ENCODE data around the gene VGLL3.
"Not testable (repeated sequence)": the region's sequence is repeated elsewhere in the genome, so short reads cannot be mapped to it uniquely, and the experiment has no call there.

VGLL3 gene, protein sequence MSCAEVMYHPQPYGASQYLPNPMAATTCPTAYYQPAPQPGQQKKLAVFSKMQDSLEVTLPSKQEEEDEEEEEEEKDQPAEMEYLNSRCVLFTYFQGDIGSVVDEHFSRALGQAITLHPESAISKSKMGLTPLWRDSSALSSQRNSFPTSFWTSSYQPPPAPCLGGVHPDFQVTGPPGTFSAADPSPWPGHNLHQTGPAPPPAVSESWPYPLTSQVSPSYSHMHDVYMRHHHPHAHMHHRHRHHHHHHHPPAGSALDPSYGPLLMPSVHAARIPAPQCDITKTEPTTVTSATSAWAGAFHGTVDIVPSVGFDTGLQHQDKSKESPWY

DNA sequence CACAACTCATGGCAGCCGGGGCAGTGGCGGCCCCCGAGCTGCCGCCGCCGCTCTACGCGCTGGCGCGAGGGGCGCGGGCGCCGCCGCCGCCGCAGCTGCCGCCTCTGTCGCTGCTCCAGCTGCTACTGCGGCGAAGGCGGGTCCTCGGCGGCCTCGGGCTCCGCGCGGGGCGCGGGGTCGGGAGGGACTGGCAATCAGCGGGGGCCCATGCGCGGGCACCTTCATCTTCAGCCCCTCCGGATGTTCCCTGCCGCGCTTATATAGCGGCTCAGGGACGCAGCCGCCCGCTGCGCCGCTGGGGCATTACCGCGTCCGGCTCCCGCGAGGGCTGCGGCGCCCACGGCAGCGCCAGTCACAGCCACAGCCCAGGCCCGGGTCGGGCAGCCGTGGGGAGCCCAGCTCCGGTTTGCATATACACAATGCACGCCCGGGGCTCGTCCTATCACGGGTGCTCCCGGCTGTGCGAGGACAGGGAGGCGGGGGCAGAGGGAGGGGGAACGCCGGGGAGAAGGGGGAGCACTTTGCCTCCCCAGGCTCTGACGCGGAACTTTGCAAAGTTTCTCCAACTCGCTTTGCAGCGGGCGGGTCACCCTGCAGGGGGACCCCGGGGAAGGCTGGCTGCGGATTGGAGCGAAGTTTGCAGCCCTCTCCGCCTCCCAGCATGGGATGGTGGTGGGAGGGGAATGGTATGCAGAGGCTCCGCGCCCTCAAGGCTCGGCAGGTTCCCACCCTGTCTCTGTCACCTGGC, at the start of gene VGLL3:
Gene VGLL3 (minus strand): TSS at position 416 of the 748 bp plus-strand sequence. CDS start 406 bp downstream, at position 10.
- peak; percentile 80 for DNase-seq

DNA sequence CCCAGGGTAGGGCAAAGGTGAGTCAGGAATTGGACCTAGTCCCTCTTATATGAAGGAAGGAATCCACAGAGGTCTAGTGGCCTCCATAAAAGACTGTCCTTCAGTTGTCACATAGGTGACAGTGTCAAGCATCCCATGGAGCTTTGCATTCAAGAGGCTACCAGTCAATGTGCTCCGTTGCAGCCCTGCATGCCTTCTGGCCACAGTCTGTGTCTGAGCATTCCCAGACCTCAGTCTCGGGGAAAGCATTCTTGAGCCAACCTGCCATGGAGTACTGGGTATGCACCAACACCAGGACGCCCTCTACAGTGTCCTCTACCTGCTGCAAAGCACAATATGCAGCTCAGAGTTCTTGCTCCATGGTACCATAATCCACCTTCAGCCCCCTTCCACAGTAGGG, 46.7 kb upstream of the VGLL3 start:
- DNase-seq = no peak

DNA sequence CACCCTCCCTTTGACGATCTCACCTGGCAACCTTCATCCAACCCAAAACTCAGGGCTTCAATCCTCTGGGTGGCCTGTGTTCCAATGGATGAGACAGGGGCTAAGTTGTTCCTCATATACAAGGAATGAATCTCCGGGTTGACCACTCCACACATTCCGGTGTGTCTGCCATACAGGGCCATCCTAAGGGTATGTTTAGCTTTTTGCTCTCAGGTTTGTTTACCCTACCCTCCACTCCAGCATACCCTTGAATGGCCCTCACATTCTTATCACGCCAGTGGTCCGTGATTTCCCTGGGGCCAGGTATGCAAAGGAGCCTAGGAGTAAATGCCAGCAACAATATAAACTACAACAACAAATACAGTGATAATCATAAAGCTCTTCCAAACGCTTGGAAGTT, 45.7 kb upstream of the VGLL3 start:
- DNase-seq = no peak

DNA sequence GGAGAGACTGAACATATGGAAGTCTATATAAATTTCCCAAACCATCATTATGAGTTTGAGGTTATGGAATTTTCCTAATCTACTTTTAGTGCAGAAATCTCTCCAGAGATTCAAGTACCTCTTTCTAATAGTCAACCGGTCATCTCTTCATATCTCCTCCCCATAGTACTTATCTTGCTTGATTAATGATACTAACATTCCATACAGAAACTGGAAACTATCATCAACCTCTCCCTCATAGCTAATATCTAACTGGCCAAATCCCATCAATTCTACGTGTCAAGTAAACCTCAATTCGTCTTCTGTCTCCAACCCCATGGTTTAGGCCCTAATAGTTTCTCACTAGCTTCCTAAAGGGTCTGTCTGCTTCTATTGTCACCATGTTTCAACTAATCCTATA, 44.4 kb upstream of the VGLL3 start:
- DNase-seq = no peak

DNA sequence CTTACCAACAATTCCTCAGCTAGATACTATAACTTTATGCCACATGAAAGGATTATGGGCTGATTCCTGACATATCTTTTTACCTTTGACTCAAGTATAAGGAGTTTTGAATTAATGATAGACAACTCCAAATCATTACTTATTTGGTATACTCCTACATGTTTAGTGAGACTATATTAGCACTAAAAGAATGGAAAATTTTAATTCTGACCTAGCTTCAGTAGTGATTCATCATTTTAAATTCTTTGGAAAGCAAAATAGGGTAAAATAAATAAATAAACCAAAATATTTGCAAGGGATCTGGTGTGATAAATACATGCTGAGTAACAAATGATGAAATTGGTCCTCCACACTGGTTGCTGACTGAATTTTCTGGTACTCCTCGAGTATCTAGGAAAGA, 42.3 kb upstream of the VGLL3 start:
- DNase-seq = no peak

DNA sequence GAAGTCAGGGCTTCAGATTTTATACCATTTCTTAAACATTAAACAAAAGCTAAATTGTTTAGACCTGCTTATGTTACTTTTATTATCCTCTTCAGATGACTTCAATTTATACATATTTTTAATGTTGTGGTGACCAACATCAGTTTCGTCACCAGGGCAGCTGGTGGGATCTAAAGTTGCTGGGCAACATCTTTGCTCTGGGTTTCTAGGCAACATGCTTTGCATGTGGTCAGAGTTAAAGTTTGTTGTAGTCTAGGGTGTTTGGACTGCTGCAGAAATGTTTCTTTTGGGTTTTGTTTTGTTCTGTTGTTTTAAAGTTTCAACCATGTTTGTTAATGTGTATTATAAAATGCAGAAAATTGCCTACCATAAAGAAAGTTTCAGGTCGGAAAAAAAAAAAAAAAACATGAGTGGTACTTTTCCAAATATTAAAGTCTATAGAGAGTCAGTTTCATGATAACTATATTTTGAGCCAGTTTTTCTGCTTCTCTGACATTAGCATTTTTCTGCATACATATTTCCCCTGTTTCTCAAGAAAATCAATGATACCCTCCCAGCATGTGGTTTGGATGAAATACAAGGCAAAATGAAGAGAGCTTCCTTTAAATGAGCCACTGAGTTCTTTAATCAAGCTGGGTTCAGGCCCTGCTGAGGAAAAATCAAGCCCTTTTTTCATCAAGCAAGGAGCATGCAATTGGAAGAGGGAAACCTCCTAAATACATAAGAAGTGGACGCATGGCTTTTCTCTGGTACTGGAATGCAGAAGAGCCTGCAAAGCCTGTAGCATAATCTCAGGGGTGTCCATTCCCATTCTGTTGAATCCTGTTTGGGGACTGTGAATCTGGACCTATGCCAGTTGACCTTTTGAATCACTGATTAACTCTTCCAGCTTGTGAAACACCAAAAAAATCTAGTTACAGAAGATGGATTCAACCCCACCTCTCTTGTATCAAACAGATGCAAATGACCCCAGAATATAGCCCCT, 35.0 kb upstream of the VGLL3 start:
- DNase-seq = no peak

DNA sequence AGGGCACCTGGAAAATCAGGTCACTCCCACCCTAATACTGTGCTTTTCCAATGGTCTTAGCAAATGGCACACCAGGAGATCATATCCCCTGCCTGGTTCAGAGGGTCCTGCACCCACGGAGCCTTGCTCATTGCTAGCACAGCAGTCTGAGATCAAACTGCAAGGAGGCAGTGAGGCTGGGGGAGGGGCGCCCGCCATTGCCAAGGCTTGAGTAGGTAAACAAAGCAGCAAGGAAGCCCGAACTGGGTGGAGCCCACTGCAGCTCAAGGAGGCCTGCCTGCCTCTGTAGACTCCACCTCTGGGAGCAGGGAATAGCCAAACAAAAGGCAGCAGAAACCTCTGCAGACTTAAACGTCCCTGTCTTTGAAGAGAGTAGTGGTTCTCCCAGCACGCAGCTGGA, 26.4 kb upstream of the VGLL3 start:
- DNase-seq = not testable (repeated sequence)

DNA sequence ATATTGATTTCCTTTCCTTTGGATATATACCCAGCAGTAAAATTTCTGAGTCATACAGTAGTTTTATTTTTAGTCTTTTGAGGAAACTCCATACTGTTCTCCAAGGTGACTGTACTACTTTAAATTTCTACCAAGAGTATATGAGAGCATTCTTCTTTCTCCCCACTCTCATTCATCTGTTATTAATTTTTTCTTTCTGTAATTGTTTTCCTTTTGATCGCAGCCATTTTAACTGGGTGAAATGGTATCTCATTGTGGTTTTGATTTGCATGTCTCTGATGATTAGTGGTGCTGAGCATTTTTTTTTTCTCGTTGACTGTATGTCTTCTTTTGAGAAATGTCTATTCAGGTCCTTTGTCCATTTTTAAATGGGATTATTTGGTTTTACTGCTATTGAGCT, 18.3 kb upstream of the VGLL3 start:
- no peak for DNase-seq

DNA sequence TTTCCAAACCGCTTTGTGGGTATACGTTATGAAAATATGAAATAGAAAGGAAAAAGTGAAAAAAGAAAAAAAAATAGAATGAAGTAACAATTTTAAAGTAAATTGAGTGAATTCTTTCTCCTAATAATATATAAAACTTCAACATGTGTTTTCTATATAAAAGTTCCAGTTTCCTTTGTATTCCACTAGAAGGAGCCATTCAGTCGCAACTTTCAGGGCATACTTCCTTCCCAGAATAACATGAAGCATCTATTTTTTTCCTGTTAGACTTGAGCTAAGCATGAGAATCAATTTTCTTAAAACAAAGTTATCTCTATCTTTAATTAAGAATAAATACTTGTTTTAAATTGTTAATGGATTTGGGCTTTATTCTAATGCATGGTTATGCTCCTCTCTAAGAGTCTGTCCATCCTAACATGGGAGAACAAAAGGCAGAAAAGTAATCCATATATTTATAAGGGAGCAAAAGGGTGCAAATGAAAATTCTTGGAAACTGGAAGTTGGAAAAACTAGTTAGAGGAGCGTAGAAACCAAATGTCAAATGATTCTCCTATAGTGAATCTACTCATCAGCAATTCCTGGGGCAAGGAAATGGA, 16.0 kb upstream of the VGLL3 start:
- no peak for DNase-seq

DNA sequence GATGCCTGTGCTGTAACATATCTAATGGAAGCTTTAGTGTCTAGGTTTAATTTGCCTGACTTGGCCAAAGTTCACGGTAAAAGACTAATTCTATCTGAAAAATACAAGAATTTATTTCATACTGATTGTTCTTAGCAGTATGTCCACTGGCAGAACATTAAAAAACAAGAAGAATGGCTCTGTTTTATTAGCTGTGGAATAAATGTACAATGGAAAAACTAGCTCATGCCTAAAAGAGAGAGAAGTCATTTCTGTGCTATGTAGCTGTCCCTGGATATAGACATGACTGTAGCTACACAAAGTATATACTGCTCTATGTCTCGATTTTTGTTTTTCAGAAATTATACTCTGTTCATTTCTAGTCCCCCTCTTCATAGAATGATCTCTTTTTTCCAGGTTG, 13.9 kb upstream of the VGLL3 start:
- no peak for DNase-seq

DNA sequence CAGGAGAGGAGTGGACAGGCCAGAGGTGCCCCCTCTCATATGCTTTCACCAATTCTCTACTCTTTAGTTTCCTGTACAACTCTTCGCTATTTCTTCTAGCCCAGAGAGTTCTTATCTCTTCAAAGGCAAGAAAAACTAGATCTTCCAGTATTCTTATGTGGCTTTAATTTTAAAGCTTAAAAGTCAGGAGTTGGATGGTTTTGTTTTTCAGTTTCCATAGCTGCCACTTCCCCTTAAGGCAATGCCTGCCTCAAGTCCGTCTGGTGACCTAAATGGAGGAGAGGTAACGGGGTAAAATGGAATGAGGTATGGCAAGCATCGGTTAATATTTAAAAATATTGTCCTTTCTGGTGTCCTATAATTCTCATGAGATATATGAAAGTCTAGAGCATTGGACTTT, 11.4 kb upstream of the VGLL3 start:
- DNase-seq = no peak

DNA sequence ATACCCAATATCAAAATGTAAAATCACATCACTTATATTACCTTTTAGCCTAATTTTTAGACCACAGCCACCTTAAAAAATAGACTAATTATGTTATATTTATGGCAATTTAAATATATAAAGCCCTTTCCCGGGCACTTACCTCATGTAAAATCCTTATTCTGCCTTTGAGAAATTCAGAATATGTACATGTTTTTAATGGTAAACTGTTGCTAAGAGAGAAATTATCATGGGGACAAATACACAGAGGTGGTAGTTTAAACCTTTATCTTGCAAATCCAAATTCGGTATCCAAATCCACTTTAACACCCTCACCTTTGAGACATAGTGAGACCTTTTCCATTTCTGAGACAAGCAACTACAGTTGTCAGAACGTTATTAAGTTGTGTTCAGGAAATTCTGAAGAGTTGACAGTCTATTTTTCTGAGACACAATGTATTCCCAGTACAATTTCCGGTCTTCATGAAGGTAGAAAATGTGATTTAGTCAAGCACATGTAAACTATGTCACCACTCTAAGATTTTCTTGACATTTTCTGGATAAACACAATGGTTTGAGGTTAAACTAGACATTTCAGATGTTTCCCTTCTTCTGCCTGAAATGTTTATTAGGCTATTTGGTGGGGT, 10.6 kb upstream of the VGLL3 start:
- no peak for DNase-seq

DNA sequence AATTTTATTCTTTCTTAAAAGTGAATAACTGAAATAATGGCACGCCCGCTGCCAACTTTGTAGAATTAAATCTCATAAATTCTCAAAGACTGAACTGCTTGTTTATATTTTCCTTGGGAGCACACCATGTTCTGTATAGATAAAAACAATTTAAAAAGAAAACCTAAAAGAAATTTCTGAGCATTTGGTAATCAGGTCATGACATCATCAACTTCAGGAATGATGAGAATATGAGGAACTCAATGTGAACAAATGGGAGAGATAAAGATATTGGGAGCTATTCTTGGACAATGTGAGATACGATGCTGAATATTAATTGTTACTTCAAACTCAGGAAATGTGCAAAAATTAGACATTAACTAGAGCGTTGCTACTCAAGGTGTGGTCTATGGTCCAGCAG, 10.0 kb upstream of the VGLL3 start:
- no peak for DNase-seq

DNA sequence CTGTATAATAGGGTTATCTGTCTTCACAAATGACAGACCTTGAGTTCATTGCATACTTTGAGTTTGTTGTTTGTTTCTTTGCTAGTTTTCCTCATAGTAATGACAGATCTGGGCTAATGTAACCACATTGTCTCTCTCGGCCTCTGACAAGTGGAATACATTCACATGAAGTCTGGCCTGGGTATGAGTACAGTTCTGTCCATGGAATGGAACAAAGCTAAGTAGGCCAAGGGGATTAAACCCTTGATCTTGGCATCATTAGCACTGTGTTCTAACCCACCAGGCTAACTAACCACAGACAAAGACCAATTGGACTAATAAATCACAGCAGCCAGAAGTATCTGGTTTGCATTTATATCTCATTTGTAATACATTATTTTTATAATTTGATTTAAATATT, 7.6 kb upstream of the VGLL3 start:
- no peak for DNase-seq

DNA sequence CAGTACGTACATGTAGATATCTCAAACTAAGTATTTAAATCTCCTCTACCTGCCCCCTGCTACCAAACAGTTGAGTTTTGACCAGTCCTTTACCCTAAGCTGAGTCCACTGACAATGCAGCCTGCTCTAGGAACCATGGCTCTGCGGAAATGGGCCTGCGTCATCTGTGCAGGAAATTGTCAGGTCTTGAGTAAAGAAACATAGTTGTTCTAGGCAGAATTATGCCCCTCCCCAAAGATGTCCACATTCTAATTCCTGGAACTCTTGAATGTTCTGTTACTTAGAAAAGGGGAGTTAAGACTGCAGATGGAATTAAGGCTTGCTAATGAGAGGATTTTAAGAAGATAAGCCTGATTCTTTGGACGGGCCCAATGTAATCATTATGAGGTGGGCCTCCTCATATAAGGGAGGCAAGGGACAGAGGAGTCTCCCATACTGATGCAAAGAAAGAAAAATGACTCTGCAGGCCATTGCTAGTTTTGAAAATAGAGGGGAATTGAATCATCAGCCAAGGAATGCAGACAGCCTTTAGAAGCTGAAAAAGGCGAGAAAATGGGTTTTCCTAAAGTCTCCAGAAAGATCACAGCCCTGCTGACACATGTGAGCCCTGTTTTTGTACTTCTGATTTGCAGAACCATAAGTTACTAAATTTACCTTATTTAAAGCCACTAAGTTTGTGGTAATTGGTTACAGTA, 5.5 kb upstream of the VGLL3 start:
- no peak for DNase-seq

DNA sequence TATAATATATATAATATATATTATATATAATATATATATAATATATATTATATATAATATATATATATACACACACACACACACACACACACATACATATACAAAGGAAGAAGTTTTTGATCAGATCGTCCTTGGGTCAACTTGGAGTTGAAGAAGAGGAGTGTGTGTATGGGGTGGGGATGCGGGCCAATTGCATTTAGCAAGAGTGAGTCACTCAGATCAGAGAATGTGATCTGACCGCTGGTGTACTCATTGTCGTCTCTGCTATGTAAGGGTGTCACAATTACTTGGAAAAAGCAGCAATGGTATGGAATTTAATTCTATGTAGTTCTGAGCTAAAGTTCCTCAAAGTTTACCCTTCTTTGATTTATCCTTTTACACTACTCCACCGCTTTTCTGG, 4.6 kb upstream of the VGLL3 start:
- DNase-seq = no peak

DNA sequence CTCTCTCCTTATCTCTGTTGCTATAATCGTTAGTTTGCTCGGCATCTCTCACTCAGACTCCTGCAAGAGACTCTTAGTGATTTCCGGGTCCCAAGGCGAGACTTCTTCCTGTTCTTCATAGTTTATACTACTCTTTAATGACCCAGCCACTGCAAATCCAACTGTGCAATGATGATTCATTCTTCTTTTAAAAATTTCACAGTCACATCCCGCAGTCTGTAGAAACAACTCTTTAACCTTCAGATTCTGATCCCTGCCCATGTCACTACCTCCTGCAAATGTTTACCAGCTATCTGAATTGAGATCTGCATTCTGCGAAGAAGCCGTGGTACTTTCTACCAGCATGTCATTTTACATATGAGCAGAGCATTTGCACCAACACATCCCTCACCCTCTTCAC, 2.8 kb upstream of the VGLL3 start:
- DNase-seq = no peak

DNA sequence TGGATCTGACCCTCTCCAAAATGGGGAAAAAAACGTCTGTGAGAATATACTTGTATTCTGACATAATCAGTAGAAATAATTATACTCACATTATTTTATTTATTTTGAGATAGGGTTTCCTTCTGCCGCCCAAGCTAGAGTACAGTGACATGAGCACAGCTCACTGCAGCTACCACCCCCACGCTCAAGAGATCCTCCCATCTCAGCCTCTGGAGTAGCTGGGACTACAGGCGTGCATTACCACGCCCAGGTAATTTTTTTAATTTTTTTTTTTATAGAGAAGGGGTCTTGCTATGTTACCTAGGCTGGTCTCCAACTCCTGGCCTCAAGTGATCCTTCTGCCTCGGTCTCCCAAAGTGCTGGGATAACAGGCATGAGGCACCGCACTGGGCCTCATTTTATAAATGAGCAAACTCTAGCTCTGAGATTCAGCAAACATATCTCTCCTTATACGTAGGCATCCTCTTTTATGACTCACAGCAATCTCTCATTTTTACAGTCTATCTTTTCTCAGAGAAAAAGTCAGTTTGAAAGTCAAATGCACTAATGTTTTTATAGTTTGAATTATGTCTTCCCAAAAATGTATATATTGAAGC, 989 bp upstream of the VGLL3 start:
- no peak for DNase-seq

DNA sequence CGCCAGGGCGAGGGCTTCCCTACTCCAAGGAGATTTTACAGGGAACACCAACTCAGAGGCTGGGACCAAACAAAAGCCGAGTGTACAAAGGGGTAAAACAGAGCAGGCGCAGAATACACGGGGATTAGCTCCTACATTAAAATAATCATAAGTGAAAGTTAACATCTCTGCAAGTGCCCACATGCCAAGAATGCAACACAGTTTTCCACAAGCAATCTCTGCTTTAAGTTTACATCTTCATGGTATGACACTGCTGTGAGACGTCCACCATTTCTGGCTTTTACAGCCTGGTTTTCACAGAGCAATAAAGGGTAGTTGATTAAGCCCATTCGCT, 500 bp upstream of the VGLL3 start:
- no peak for DNase-seq

DNA sequence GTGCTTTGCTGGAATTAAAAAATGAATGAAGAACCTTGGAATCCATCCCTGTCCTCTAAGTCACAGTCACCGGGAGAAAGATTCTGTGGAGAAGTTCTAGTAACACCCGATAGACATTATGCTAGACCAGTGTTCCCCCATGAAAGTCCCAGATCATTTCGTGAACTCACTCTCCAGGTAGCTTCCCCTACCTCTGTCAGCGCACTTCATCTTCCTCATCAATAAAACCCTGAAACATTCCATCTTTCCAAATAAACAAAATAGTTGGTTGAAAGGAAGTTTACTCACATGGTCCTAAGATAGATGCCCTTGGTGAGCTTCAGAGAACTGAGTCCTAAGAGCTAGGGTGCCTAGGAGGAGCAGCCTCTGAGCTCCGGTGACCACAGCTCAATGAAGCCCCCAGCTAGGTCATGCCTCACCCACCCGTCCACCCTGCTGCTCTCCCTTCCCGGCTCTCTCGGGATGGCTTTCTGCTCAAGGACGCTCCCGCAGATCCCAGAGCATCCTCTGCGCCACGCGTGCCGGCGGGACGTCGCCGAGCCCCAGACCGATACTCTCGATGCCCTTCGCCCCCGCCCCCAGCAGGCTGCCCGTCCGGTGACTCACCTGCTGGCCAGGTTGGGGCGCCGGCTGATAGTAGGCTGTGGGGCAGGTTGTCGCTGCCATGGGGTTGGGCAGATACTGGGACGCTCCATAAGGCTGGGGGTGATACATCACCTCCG, 776 bp downstream of the VGLL3 start:
- DNase-seq = peak; percentile 70

DNA sequence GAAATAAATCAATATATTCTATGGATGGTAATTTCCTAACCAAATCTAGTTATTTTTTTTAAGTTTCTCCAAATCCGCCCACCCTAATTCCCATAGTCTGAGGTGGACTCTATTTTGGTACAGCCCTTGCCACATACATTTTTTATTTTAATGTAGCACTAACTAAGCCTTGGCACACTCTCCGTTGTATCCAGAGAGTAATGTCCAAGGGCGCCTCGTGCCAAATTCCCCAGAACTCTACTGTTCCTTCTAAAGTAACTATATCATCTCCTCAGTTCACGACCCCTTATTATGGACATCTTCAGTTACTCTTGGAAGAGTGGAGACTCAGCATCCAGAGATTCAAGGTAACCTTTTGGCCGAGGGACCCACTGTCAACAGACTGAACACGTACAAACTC, 1.3 kb downstream of the VGLL3 start:
- DNase-seq = no peak
